ENCODE results near the gene ENOX1.

Gene ENOX1

DNA sequence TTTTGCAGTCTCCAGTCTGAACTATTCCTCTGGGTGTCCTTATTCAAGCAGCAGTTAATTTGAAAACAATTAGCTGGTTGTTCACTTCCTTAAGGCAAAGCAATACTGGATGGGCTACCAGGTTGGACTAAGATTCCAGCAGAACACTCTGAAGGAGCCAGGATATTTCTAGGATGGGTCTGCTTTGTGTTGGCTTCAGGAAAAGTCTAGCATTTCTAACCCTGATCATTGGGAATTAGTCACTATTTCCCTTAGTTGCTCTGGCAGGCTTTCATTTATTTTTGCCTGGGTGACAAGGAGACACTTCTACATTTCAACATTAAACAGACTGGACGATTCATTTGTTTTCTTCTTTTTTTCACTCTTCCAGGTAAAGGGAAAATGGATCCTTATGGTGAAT lies 228.4 kb downstream of the ENOX1 start:
- H3K36me3 ChIP-seq (ENCODE audit: insufficient read depth, low read length), result no peaks in the 10 kb centered on the region
- H3K27me3 ChIP-seq (ENCODE audit: insufficient read depth, low read length), result no peaks in the 10 kb centered on the region
- H3K9me3 ChIP-seq (ENCODE audit: low read length), result no peaks in the 10 kb centered on the region
- H3K4me1 ChIP-seq (ENCODE audit: insufficient read depth, low read length), result peaks cover 5% of the 10 kb centered on the region
- no peak overlapping the region for H2AFZ ChIP-seq (ENCODE audit: low read depth, low read length)
- H3K4me3 ChIP-seq (ENCODE audit: low read length), result no peak overlapping the region

DNA sequence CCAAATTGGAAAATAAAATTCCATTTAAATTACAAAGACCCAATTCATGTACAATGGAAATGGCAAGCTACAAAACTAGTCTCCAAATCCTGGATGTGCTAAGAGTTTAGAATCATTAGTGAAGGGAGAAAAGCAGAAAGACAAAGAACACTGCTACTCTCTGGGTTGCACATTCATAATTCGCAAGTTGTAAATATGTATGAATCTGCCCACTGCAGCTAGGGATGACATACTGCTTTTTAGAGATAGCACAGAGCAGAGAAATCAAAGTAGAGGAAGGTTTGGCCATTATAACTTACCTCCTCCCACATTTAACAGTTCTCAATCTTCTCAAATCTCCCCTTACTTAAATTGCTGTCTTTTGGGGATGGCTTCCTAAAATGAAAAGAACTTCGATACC lies 231.1 kb downstream of the ENOX1 start:
- peak overlapping the region; percentile 22 for H2AFZ ChIP-seq (ENCODE audit: low read depth, low read length)
- no peaks in the 10 kb centered on the region for H3K36me3 ChIP-seq (ENCODE audit: insufficient read depth, low read length)
- H3K4me3 ChIP-seq (ENCODE audit: low read length), result no peak overlapping the region
- H3K9me3 ChIP-seq (ENCODE audit: low read length), result no peaks in the 10 kb centered on the region
- H3K4me1 ChIP-seq (ENCODE audit: insufficient read depth, low read length), result peaks cover 9% of the 10 kb centered on the region
- no peaks in the 10 kb centered on the region for H3K27me3 ChIP-seq (ENCODE audit: insufficient read depth, low read length)

DNA sequence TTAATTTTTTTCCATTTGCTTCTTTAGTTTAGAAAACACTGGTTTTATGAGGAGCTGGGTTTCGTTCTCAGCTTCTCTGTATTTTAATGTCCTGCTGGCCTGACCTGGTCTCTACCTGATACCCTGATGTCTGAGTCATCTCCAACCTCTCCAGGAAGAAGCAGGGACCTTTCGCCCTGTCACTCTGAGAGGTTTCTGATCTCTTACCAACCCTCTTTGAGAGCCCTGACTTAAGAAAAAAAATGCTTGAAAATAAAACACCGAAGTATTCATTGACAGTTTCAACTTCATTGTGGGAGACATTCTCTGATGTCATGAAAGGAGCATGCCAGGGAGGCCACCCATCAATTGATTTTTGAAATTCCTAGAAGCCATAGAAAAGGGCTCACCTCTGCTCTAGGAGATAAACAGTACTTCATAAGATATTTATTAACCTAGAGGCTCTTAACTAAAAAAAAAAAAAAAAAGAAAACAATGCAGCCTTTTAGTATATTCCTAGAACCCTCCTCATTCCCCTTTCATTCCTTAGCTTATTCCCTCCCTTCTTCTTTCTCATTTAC lies 234.8 kb downstream of the ENOX1 start:
- Histone ChIP-seq H2AFZ (ENCODE audit: low read depth, low read length) (no peak overlapping the region), H3K27me3 (ENCODE audit: insufficient read depth, low read length) (no peaks in the 10 kb centered on the region), H3K36me3 (ENCODE audit: insufficient read depth, low read length) (no peaks in the 10 kb centered on the region), H3K9me3 (ENCODE audit: low read length) (no peaks in the 10 kb centered on the region), H3K4me1 (ENCODE audit: insufficient read depth, low read length) (peaks cover 9% of the 10 kb centered on the region), H3K4me3 (ENCODE audit: low read length) (no peak overlapping the region)

DNA sequence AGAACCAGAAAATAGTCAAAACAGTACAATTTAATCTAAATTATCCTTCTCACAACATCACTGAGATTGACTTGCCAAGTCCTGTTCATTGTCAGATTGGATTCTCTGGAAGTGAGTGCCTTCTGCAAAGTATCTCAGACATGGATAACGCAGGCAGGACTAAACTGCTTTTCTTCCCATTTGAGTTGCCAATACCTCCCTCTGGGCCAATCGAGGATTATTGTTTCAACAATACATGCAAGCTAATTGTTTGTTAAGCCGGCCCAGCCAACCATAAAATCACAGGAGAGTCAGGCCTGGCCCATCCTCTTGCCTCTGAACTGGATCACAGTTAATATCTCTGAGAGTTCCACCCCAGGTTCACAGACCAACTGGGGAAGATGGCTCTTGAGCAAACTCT lies 240.0 kb downstream of the ENOX1 start:
- H3K36me3 ChIP-seq (ENCODE audit: insufficient read depth, low read length), result no peaks in the 10 kb centered on the region
- no peak overlapping the region for H2AFZ ChIP-seq (ENCODE audit: low read depth, low read length)
- no peaks in the 10 kb centered on the region for H3K9me3 ChIP-seq (ENCODE audit: low read length)
- no peak overlapping the region for H3K4me3 ChIP-seq (ENCODE audit: low read length)
- H3K27me3 ChIP-seq (ENCODE audit: insufficient read depth, low read length), result no peaks in the 10 kb centered on the region
- H3K4me1 ChIP-seq (ENCODE audit: insufficient read depth, low read length), result peaks cover 4% of the 10 kb centered on the region

DNA sequence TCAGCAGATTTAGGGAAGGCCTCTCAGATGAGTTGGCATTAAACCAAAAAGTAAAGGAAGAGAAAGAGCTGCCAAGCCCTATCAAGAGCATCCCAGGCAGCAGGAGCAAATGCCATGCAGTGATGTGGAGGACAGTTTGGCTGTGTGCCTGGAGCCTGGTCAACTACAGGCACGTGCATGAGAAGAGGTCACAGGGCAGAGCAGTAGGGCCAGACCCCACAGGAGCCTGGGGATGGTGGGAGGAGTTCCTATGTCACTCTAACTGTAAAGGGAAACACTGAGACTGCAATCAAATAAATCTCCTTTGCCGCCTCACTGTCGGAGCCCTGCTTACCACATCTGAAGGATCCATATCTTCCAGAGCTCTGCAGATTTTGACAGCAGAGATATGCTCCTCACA lies 240.5 kb downstream of the ENOX1 start:
- Histone ChIP-seq H2AFZ (ENCODE audit: low read depth, low read length) (no peak overlapping the region), H3K4me1 (ENCODE audit: insufficient read depth, low read length) (peaks cover 3% of the 10 kb centered on the region), H3K36me3 (ENCODE audit: insufficient read depth, low read length) (no peaks in the 10 kb centered on the region), H3K9me3 (ENCODE audit: low read length) (no peaks in the 10 kb centered on the region), H3K4me3 (ENCODE audit: low read length) (no peak overlapping the region), H3K27me3 (ENCODE audit: insufficient read depth, low read length) (no peaks in the 10 kb centered on the region)

DNA sequence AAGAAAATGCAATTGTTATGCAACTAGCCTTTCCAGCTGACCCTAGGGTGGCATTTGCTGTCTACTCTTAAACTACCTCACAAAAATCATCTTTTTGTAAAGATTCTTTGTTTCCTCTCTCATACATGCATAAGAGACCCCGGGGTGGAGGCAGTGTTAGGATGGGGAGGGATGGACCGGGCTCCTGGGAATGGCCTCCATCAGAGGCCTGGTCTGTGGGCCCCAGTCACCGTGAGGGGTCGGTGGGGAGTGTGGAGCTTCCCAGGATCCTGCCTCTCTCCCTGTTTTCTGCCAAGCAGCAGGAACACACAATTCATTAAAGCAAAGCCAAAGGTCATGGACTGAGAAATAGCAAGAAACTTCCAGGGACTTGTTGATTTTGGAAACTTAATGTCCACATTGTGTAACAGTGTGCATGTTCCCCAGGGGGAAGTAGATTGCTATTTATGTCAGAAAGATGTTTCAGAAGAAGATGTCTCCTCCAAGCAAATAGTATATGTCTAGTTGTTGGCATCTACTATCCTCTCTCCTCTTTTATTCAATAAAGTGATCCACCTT lies 241.4 kb downstream of the ENOX1 start:
- Histone ChIP-seq H3K27me3 (ENCODE audit: insufficient read depth, low read length) (no peaks in the 10 kb centered on the region), H3K9me3 (ENCODE audit: low read length) (no peaks in the 10 kb centered on the region), H2AFZ (ENCODE audit: low read depth, low read length) (no peak overlapping the region), H3K4me3 (ENCODE audit: low read length) (no peak overlapping the region), H3K4me1 (ENCODE audit: insufficient read depth, low read length) (peaks cover 3% of the 10 kb centered on the region), H3K36me3 (ENCODE audit: insufficient read depth, low read length) (no peaks in the 10 kb centered on the region)

DNA sequence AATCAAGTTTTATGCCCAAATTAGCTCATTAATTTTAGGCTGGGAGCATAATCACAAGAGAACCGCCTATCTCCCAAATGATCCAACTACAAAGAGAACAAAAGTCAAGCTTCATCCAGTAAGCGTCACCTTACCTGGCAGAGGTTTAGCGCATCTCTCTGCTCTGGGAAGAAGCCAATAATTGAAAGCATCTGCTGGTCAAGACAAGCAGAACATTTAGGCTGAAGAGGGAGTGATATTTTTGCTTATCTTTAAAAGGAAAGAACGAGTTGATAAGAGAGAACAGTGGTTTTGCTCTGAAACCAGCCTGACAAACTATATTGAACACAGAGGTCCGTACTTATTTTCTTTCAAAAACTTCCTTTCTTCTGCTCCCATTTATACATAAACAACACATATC lies 242.1 kb downstream of the ENOX1 start:
- Histone ChIP-seq H3K9me3 (ENCODE audit: low read length) (no peaks in the 10 kb centered on the region), H3K4me3 (ENCODE audit: low read length) (no peak overlapping the region), H2AFZ (ENCODE audit: low read depth, low read length) (no peak overlapping the region), H3K27me3 (ENCODE audit: insufficient read depth, low read length) (no peaks in the 10 kb centered on the region), H3K4me1 (ENCODE audit: insufficient read depth, low read length) (peaks cover 3% of the 10 kb centered on the region), H3K36me3 (ENCODE audit: insufficient read depth, low read length) (no peaks in the 10 kb centered on the region)

DNA sequence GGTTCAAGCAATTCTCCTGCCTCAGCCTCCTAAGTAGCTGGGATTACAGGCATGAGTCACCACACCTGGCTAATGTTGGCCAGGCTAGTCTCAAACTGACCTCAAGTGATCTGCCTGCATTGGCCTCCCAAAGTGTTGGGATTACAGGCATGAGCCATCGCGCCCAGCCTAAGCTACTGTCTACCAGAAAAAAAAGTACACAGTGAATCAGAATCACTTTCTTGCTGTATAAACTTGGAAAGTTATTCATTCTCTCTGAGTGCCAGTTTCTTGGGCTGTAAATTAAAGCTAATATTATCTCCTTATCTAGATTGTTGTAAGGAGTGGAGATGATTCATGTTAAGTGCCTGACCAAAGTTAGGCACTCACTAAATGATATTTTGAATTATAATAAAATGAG lies 242.8 kb downstream of the ENOX1 start:
- Histone ChIP-seq H2AFZ (ENCODE audit: low read depth, low read length) (no peak overlapping the region), H3K4me1 (ENCODE audit: insufficient read depth, low read length) (peaks cover 3% of the 10 kb centered on the region), H3K27me3 (ENCODE audit: insufficient read depth, low read length) (no peaks in the 10 kb centered on the region), H3K4me3 (ENCODE audit: low read length) (no peak overlapping the region), H3K36me3 (ENCODE audit: insufficient read depth, low read length) (no peaks in the 10 kb centered on the region), H3K9me3 (ENCODE audit: low read length) (no peaks in the 10 kb centered on the region)

DNA sequence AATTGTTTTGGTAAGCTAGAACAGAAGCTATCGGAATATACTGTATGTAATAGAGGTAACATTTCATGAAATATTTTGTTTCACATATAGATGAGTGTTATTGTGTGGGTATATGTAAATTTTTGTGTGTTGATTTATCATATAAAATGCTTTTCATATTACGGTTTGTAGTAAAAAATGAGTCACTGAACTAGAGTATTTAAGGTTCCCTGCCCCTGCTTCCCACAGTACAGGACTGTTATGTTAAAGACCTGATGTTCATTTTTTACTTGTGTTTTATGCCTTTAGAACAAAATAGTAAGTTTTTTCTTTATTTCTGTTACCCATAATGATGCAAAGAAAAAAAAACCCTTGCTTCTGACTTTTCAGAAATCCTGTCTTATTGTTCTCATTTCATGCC lies 243.4 kb downstream of the ENOX1 start:
- Histone ChIP-seq H3K4me1 (ENCODE audit: insufficient read depth, low read length) (peaks cover 3% of the 10 kb centered on the region), H3K27me3 (ENCODE audit: insufficient read depth, low read length) (no peaks in the 10 kb centered on the region), H3K9me3 (ENCODE audit: low read length) (no peaks in the 10 kb centered on the region), H3K36me3 (ENCODE audit: insufficient read depth, low read length) (no peaks in the 10 kb centered on the region), H2AFZ (ENCODE audit: low read depth, low read length) (no peak overlapping the region), H3K4me3 (ENCODE audit: low read length) (no peak overlapping the region)

DNA sequence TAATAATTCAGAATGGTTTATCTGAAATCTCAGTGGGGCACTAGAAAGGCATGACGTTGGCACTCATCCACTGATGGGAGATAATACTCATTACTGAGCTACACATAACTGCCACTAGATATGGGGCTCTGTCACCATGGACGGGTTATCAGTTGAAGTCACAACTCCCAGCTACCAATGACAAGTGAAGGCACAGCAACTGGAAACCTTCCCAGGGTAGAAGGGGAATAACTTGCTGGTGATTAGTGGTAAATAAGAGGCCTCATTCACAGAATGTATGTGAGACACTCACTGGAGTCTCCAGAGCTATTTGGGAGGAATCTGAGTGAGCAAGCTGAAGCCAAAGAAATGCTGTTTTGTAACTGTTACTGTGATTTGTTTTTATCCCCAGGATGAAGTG lies 249.6 kb downstream of the ENOX1 start:
- Histone ChIP-seq H3K4me1 (ENCODE audit: insufficient read depth, low read length) (no peaks in the 10 kb centered on the region), H3K4me3 (ENCODE audit: low read length) (no peak overlapping the region), H3K9me3 (ENCODE audit: low read length) (no peaks in the 10 kb centered on the region), H2AFZ (ENCODE audit: low read depth, low read length) (no peak overlapping the region), H3K27me3 (ENCODE audit: insufficient read depth, low read length) (no peaks in the 10 kb centered on the region), H3K36me3 (ENCODE audit: insufficient read depth, low read length) (no peaks in the 10 kb centered on the region)

DNA sequence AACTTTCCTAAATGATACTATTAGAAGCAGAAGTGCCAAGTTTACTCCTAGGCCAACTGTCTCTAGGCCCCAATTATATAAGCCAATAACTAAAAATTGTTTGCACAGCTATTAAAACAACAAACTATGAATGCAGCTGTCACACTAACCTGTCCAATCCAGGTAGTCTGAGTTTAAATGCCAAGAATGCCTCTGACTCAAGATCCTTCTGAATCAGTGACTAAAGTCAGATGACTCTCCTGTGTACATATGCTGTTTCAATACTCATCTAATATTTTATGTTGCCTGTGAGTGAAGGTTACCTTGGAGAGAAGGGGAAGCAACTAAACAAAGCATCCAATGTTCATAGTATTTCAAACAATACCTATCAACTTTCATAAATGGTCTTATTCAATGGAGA lies 257.0 kb downstream of the ENOX1 start:
- Histone ChIP-seq H3K4me3 (ENCODE audit: low read length) (no peak overlapping the region), H2AFZ (ENCODE audit: low read depth, low read length) (no peak overlapping the region), H3K4me1 (ENCODE audit: insufficient read depth, low read length) (no peaks in the 10 kb centered on the region), H3K9me3 (ENCODE audit: low read length) (no peaks in the 10 kb centered on the region), H3K27me3 (ENCODE audit: insufficient read depth, low read length) (no peaks in the 10 kb centered on the region), H3K36me3 (ENCODE audit: insufficient read depth, low read length) (no peaks in the 10 kb centered on the region)

DNA sequence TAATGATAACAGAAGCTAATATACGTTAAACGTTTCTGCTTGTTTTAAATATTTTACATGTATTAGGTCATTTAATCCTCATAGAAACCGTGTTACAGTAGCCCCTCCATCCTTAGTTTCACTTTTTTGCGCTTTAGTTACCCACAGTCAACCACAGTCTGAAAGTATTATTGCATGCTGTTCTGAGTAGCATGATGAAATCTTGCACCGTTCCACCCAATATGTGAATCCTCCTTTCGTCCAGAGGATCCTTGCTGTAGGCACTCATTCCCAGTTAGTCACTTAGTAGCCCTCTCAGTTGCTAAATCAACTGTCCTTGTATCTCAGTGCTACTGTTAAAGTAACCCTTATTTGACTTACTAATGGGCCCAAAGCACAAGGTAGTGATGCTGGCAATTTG lies 257.8 kb downstream of the ENOX1 start:
- no peak overlapping the region for H2AFZ ChIP-seq (ENCODE audit: low read depth, low read length)
- H3K9me3 ChIP-seq (ENCODE audit: low read length), result no peaks in the 10 kb centered on the region
- no peaks in the 10 kb centered on the region for H3K4me1 ChIP-seq (ENCODE audit: insufficient read depth, low read length)
- H3K27me3 ChIP-seq (ENCODE audit: insufficient read depth, low read length), result no peaks in the 10 kb centered on the region
- no peak overlapping the region for H3K4me3 ChIP-seq (ENCODE audit: low read length)
- H3K36me3 ChIP-seq (ENCODE audit: insufficient read depth, low read length), result no peaks in the 10 kb centered on the region

DNA sequence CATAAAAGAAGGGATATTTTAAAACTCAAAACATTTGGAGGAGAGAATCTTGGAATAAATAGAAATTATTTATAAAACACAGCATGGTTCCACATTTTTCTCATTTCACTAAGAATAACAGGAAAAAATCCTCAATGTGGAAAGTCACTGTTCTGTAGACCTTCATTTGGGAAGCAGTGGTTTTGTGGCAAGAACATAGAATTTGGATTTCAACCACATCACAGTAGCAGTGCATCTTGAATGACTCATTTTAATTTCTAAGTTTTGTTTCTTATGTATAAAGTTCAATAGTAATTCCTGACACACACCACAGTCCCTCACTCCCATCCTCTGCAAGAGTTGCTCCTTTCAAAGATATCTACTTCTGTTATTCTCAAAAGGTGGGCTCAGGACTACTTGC lies 264.0 kb downstream of the ENOX1 start:
- no peak overlapping the region for H3K4me3 ChIP-seq (ENCODE audit: low read length)
- no peaks in the 10 kb centered on the region for H3K27me3 ChIP-seq (ENCODE audit: insufficient read depth, low read length)
- no peaks in the 10 kb centered on the region for H3K36me3 ChIP-seq (ENCODE audit: insufficient read depth, low read length)
- H3K4me1 ChIP-seq (ENCODE audit: insufficient read depth, low read length), result no peaks in the 10 kb centered on the region
- peaks cover 1% of the 10 kb centered on the region for H3K9me3 ChIP-seq (ENCODE audit: low read length)
- no peak overlapping the region for H2AFZ ChIP-seq (ENCODE audit: low read depth, low read length)

DNA sequence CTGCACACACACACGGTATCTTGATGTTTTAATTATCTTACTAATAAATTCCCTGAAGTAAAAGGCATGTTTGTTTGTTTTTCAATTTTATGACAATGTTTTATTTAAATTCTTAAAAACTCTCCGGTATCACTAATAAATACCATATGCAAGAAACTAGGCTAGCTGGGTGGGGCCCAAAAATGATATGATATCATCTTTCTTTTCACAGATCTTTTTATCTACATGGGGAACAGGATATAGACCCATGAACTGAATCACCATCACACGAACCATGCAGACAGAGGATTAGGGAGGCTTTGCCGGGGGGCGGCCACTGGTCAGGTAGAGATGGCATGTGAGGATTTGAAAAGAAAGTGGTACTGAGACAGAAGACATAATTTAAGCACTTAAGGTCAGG lies 266.4 kb downstream of the ENOX1 start:
- no peaks in the 10 kb centered on the region for H3K27me3 ChIP-seq (ENCODE audit: insufficient read depth, low read length)
- no peaks in the 10 kb centered on the region for H3K36me3 ChIP-seq (ENCODE audit: insufficient read depth, low read length)
- H3K4me3 ChIP-seq (ENCODE audit: low read length), result no peak overlapping the region
- H3K4me1 ChIP-seq (ENCODE audit: insufficient read depth, low read length), result no peaks in the 10 kb centered on the region
- no peak overlapping the region for H2AFZ ChIP-seq (ENCODE audit: low read depth, low read length)
- peaks cover 1% of the 10 kb centered on the region for H3K9me3 ChIP-seq (ENCODE audit: low read length)

Data from neuron (in vitro differentiated cells).